GM21825 (cell line): Measurements from ENCODE around the gene SPIN4.
A peak's percentile ranks its signal among the peaks of the same experiment; 100 is the strongest.
"Not testable (repeated sequence)": the region's sequence is repeated elsewhere in the genome, so short reads cannot be mapped to it uniquely, and the experiment has no call there.

Experiments
- ATAC-seq: cut with Tn5 transposase; IDR thresholded peaks from one replicate; pipeline ENCODE4 v1.9.1; 2021; ENCODE audit warnings: mild to moderate bottlenecking, moderate library complexity; ENCODE audit not compliant: unreplicated experiment

Gene SPIN4

DNA sequence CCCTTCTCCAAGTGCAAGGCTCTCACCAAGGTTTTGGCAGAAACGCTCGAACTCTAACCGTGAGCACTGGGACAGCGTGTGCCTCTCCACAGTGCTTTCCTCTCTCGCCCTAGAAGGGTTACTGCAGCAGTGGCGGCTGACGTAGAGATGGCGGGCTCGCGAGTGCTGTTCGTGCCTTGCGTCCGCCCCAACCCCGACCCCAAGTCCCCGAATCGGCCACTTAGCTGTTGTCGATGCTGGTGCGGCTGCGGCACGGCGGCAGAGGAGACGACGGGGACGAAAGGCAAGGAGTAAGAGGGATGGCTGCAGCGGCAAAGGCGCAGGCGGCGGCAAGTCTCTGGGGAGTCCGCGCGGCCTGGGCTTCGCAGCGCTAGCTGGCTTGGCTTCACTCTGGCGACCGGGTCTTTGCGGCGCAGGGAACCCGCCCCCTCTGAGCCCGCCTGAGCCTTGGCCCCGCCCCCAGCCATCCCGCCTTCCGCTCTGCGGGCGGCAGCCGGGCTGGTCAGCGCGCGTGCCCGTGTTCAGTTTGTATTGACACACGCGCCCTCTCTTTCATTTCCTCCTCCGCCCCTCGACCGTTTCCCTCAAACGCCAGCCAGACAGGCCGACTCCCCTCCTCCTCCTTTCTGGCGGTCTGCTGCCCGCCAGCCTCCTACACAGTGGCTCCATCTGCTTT lies at the start of gene SPIN4:
SPIN4 (minus strand) TSS at position 392 of the 676 bp plus-strand sequence. CDS start 513 bp downstream, outside the sequence.
- peak; percentile 94 for ATAC-seq

DNA sequence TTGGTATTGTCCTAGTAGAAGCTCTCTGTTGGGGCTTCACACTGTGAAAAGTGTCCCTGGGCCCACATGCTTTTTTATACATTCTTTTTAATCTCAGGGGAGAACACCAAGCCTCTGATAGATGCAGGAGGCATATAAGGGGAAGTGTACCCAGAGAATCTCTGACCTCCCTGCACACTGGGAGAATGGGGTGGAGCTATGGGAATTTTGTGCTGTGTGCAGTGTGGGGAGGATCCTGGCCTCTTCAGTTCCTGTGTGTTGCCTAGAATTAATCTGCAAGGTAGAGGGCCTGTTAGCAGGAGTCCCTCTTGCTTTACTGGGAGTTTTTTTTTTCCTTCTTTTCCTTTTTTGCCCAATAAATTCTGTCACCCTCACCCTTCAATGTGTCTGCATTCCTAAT lies 49.2 kb upstream of the SPIN4 start:
- ATAC-seq, result no peak

DNA sequence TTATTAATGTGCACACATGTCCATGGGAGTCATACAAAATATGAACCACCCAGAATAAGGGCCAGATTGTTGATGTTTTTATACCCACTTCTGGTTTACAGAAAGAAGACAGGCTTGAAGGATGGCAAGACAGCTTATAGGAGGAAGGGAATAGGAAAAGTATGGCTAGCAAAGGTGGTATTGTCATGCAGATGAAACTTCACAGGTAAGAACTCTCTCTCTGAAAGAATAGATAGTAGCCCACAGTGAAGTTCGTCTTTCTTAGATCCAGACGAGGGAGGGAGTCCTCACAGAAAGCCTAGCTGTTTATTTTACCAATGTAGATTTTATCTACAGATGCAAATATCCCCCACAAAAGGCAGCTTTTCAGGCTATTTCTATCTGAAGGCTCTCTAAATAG lies 43.7 kb upstream of the SPIN4 start:
- no peak for ATAC-seq

DNA sequence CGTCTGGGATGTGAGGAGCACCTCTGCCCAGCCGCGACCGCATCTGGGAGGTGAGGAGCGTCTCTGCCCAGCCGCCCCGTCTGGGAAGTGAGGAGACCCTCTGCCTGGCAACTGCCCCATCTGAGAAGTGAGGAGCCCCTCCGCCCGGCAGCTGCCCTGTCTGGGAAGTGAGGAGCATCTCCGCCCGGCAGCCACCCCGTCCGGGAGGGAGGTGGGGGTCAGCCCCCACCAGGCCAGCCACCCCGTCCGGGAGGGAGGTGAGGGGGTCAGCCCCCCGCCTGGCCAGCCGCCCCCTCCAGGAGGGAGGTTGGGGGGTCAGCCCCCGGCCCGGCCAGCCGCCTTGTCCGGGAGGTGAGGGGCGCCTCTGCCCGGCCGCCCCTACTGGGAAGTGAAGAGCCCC lies 42.0 kb upstream of the SPIN4 start:
- ATAC-seq, result not testable (repeated sequence)

DNA sequence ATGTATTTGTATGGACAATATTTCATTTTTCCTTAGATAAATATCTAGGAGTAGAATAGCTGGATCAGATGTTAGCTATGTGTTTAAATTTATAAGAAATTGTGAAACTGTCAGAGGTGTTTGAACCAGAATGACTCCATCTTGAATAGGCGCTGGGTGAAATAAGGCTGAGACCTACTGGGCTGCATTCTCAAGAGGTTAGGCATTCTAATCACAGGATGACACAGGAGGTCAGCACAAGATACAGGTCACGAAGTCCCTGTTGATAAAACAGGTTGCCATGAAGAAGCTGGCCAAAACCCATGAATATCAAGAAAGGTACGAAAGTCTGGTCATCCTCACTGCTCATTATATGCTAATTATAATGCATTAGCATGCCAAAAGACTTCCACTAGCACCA lies 36.3 kb upstream of the SPIN4 start:
- no peak for ATAC-seq

DNA sequence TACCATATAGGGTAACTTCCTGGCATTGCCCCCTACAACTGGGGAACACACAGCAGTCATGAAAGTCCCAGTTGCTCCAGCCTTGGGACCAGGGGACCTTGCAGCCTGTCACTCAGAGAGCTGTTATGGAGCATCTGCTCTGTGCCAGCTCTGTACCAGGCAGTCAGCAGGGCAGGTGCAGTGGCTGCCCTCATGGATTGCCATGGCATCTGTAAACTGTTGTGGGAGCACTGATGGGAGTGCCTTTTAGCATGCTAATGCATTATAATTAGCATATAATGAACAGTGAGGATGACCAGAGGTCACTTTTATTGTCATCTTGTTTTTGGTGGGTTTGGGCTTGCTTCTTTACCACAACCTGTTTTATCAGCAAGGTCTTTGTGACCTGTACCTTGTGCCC lies 33.1 kb upstream of the SPIN4 start:
- ATAC-seq, result not testable (repeated sequence)

DNA sequence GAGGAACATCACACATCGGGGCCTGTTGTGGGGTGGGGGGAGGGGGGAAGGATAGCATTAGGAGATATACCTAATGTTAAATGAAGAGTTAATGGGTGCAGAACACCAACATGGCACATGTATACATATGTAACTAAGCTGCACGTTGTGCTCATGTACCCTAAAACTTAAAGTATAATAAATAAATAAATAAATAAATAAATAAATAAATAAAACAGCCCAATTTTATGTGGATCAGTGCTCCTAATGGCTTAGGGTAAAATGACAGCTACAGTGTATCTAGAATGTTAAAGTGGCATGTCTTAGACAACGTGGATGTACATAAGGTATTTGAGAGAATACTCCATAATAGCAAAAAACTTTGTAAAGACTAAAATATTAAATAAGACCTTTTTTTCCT lies 21.9 kb upstream of the SPIN4 start:
- not testable (repeated sequence) for ATAC-seq

DNA sequence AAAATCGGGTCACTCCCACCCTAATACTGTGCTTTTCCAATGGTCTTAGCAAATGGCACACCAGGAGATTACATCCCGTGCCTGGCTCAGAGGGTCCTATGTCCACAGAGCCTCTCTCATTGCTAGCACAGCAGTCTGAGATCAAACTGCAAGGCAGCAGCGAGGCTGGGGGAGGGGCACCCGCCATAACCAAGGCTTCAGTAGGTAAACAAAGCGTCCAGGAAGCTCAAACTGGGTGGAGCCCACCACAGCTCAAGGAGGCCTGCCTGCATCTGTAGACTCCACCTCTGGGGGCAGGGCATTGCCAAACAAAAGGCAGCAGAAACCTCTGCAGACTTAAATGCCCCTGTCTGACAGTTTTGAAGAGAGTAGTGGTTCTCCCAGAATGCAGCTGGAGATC lies 16.6 kb upstream of the SPIN4 start:
- ATAC-seq, result not testable (repeated sequence)

DNA sequence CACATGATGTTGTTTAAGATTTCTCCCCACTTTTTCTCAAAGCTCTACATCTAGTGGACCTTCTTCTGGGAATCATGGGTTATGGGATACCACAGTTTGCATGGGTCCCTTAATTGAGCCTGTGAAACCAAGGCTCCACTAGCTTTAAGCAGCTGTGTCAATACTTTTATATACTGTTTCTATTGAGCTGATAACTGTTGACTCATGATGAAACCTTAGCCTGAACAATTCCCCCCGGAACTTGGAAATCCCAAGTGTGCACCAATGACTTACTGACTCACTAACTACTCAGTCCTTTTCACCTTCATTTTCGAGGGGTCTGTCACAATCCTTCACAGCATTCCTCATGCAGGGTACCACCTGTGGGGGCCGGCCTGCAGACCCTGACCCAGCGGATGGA lies 12.7 kb upstream of the SPIN4 start:
- no peak for ATAC-seq

DNA sequence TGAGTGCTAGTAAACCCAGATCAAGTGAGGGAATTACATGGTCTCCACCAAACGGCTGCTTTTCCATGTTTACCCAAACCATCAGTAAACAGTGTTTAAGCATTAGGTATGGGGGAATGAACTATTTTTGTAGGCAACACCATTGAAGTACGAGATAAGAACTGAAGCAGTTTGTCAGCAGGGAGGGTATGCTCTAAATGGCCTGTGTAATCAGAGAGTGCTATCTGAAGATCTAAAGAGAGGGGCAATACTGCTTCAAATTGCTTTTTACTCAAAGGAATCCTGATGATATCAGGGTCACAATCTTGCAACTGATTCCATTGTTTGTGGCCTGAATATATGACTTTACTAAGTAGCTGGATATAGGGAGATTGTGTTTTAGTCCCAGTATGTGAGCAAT lies 10.4 kb upstream of the SPIN4 start:
- ATAC-seq, result no peak

DNA sequence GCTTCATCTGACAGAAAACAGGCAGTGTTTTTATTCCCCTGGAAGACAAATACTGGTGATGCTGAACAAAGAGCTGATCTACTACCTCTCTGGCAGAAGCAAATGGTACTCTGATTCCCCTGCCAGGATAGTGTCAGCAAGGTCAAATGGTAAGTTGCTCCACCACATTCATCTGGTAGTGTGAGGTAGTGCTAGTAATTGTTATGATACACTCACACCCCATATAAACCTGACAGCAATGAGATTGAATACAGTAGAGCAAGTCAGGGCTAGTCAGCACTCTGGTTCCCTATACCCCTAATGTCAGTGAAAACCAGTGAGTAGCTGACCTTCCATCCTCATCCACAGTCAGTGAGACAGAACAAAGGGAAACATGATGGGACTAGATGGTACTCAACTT lies 3.4 kb upstream of the SPIN4 start:
- no peak for ATAC-seq

DNA sequence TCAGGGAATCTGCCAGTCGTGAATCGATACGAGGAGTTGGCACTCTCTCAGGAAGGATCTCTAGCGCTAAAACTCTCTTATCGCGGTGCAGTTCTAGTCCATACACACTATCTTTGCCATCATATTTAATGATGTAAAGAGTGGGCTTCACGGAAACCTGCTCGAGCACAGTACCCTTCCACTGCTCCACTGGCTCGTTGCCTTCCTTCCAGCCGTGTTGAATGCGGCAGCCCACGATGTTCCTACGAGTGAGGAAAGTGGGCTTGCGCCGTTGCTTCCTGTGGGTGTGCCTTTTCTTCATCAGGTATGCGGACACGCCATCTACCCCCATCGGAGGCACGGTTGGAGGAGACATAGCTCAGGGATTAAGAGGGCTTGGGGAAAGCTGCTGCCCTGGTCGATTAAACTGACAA lies 661 bp downstream of the SPIN4 start:
- ATAC-seq, result peak; percentile 39

DNA sequence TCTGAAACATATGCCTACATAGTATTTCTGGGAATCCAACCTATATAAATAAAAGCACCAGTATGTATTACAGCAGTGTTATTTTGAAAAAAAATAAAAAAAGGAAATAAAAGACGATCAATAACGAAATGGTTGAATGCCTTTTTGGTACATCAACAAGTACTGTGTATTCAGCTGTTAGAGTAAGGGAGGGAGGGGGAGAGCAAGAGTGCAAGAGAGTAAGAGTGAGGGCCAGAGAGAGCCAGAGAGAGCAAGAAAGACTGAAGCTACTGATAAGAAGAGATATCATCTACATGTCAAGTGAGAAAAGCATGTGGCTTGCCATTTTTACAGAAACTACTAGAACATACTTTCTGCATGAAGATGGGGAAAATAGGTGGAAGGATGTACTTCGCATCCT lies 1.8 kb downstream of the SPIN4 start:
- ATAC-seq, result no peak

DNA sequence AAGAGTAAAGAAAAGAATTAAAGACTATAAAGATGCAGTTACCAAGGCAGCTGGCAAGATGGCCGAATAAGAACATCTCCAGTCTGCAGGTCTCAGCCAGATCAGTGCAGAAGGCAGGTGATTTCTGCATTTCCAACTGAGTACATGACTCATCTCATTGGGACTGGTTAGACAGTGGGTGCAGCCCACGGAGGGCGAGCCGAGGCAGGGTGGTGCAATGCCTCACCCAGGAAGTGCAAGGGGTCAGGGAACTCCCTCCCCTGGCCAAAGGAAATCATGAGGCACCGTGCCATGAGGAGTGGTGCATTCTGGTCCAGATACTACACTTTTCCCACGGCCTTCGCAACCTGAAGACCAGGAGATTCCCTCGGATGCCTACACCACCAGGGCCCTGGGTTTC lies 20.5 kb downstream of the SPIN4 start:
- no peak for ATAC-seq

DNA sequence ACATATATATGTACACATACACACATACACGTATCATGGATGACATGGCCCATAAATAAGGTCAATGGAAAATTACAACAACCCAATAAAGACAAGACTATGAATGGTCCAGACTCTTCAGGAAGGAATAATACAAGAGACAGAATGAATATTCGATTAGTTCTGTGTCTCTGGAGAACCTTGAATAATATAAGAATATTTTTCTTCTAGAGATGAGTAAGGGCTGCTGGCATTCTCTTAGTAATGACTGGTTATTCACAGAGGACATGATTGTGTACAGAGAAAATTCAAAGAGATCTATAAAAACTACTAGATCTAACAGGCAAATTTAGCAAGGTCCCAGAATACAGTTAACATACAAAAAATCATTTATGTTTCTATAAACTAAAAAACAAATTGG lies 23.3 kb downstream of the SPIN4 start:
- ATAC-seq, result no peak

DNA sequence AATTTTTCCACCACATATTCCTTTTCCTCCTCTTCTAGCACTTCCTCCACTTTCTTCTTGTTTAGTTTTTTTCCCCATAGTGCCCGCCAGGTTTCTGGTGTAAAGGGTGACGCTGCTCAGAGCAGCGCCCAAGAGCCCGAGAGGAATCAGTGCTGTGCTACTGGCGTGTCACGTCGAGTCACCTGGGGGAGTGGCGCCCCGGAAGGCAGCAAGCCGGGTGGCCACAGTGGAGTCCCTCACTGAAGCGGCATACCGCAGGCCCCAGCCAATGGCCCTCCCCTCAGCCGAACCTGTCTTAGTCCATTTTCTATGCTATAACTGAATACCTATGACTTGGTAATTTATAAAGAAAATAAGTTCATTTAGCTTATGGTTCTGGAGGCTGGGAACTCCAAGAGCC lies 51.5 kb downstream of the SPIN4 start:
- no peak for ATAC-seq
